Fibroblast of lung (primary cell): ENCODE measurements around the gene TMEM131. TPM values are rescaled to one million over a fixed set of nuclear protein-coding genes. Genes with fewer than 3 reads are reported as not detected.
A peak's percentile ranks its signal among the peaks of the same experiment; 100 is the strongest.

Experiments
- DNase-seq, 2 donors: peaks; one replicate each; pipeline versions ENCODE4 v3.0.0 to v3.0.0-alpha.2; 2010; ENCODE audit warnings: low read depth in 2 of 2
- H2AFZ ChIP-seq: 2 replicates; pipeline ENCODE4 v1.5.1; 2012; ENCODE audit warnings: low read length, control low read depth, inconsistent platforms
- H3K27ac ChIP-seq: 2 replicates; pipeline ENCODE4 v1.5.1; 2011; ENCODE audit warnings: low read length, control low read depth; ENCODE audit not compliant: insufficient read depth
- H3K27me3 ChIP-seq: 2 replicates; pipeline ENCODE4 v1.5.1; 2011; ENCODE audit warnings: mild to moderate bottlenecking, low read length; ENCODE audit not compliant: control insufficient read depth, insufficient read depth
- H3K36me3 ChIP-seq: 2 replicates; pipeline ENCODE4 v1.5.1; 2011; ENCODE audit warnings: low read length; ENCODE audit not compliant: control insufficient read depth, insufficient read depth
- H3K4me1 ChIP-seq: 2 replicates; pipeline ENCODE4 v1.5.1; 2011; ENCODE audit warnings: low read length; ENCODE audit not compliant: control insufficient read depth, insufficient read depth; ENCODE audit errors: extremely low read depth
- H3K4me2 ChIP-seq: 2 replicates; pipeline ENCODE4 v1.5.1; 2011; ENCODE audit warnings: low read length, control low read depth; ENCODE audit not compliant: insufficient read depth; ENCODE audit errors: extremely low read depth
- H3K4me3 ChIP-seq, 4 experiments: fragments of 200-600 bp in 1 of 4; sonication (generic) in 1 of 4; replicated peaks in 1 of 4; 2 replicates each; pipeline ENCODE4 v1.5.1; 2011 to 2016; ENCODE audit warnings: low read length in 4 of 4, low read depth in 3 of 4, mild to moderate bottlenecking in 3 of 4, control low read depth in 2 of 4, inconsistent platforms in 1 of 4, mixed read lengths in 1 of 4; ENCODE audit not compliant: insufficient read depth in 1 of 4; ENCODE audit errors: control extremely low read depth in 1 of 4
- H3K79me2 ChIP-seq: 2 replicates; pipeline ENCODE4 v1.5.1; 2012; ENCODE audit warnings: mild to moderate bottlenecking, low read length, inconsistent platforms; ENCODE audit not compliant: control insufficient read depth, insufficient read depth
- H3K9ac ChIP-seq: 2 replicates; pipeline ENCODE4 v1.5.1; 2011; ENCODE audit warnings: mild to moderate bottlenecking, low read length, control low read depth; ENCODE audit not compliant: insufficient read depth
- H3K9me3 ChIP-seq: 2 replicates; pipeline ENCODE4 v1.5.1; 2012; ENCODE audit warnings: low read depth, low read length; ENCODE audit not compliant: control insufficient read depth, insufficient read depth
- H4K20me1 ChIP-seq: 2 replicates; pipeline ENCODE4 v1.5.1; 2011; ENCODE audit warnings: low read length; ENCODE audit not compliant: control insufficient read depth, insufficient read depth; ENCODE audit errors: extremely low read depth
- EZH2 ChIP-seq: IDR thresholded peaks from 2 replicates; pipeline ENCODE4 v1.5.1; 2012; ENCODE audit warnings: low read length, control low read depth, mild to moderate bottlenecking; ENCODE audit errors: missing control alignments
- polyA plus RNA-seq, 2 donors: library from polyadenylated mRNA; depleted of rRNA in 1 of 2; stranded (reverse) in 1 of 2; unstranded in 1 of 2; fragments of >200 nt; gene quantifications; 2 replicates each; pipeline ENCODE4 v1.2.1, GENCODE V29; 2011 to 2012; ENCODE audit warnings: missing spikeins in 1 of 2
- total RNA-seq: library from RNA; depleted of rRNA; stranded (reverse); fragments of >200 nt; gene quantifications from 2 replicates; pipeline ENCODE4 v1.2.1, GENCODE V29; 2014
- TF ChIP-seq, protein P1 (sequence below), 2 donors: IDR thresholded peaks in 1 of 2; conservative IDR thresholded peaks in 1 of 2; 1 replicate in 1 of 2; 2 replicates in 1 of 2; pipeline ENCODE4 v1.5.1; 2011 to 2012; ENCODE audit warnings: low read length in 2 of 2, control low read depth in 1 of 2, inconsistent platforms in 1 of 2, low read depth in 1 of 2, mild to moderate bottlenecking in 1 of 2

Gene TMEM131
- total and polyA plus RNA-seq, 2 donors (not counting 1 experiment from before 2014, with no cell fraction given), result 18.1 to 32.4 TPM

DNA sequence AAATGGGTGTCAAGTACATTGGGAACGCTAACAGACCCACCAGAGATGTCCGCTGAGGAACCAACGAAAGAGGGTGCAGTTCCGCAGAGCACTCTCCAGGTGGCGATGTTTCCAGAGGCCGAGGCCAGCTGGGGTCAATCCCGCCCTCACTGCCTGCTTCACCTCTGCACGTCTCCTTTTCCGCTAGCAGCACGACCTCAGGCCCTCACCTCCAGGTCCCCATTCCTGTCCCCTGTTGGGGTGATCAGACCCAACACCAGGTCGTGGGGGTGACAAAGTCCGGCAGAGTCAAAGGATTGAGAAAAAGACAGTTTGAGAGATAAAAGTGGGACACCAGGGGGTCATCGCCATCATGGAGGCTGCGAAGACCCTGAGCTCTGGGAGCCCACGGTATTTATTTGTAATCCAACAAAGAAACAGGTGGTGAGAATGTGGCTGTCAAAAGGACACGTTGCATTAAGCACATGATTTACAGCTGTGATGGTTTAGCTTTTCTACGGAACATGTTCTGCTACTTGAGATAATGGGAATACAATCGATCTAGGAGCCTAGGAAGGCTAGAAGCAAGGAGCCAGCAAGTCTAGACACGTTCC, 255.1 kb downstream of the TMEM131 start:
- H3K36me3 ChIP-seq, result no peaks in the 10 kb centered on the region
- peak in 1 of 2 donors; percentile 34 for DNase-seq
- H3K9me3 ChIP-seq, result no peaks in the 10 kb centered on the region

DNA sequence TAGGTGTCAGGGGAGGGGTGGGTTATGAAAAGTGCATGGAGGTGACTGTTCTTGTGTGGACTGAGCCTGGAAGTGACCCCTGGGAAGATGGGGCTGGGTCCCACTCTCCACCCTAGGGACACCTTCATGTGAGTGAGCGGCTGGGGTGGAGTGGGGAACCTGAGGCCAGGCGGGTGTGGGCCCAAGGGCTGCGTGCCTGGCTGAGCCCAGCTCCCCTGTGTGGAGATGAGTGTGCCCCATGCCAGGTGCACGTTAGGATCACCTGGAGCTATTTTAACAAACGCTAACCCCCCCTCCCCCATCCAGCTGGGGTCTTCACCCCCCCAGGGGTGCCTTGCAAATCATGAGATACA, 255.9 kb downstream of the TMEM131 start:
- no peaks in the 10 kb centered on the region for H4K20me1 ChIP-seq
- H3K9ac ChIP-seq, result no peak overlapping the region
- H3K4me1 ChIP-seq, result no peaks in the 10 kb centered on the region
- no peaks in the 10 kb centered on the region for H3K79me2 ChIP-seq
- TF ChIP-seq, protein P1, sequence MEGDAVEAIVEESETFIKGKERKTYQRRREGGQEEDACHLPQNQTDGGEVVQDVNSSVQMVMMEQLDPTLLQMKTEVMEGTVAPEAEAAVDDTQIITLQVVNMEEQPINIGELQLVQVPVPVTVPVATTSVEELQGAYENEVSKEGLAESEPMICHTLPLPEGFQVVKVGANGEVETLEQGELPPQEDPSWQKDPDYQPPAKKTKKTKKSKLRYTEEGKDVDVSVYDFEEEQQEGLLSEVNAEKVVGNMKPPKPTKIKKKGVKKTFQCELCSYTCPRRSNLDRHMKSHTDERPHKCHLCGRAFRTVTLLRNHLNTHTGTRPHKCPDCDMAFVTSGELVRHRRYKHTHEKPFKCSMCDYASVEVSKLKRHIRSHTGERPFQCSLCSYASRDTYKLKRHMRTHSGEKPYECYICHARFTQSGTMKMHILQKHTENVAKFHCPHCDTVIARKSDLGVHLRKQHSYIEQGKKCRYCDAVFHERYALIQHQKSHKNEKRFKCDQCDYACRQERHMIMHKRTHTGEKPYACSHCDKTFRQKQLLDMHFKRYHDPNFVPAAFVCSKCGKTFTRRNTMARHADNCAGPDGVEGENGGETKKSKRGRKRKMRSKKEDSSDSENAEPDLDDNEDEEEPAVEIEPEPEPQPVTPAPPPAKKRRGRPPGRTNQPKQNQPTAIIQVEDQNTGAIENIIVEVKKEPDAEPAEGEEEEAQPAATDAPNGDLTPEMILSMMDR (conservative IDR thresholded peaks at IDR 0.05 in 1 of 2, IDR thresholded peaks at IDR 0.05 in 1 of 2; ENCODE audit: low read depth in 1 of 2, low read length in 2 of 2), result no peak
- TF ChIP-seq EZH2, result no peak
- H3K9me3 ChIP-seq, result no peaks in the 10 kb centered on the region
- H3K27ac ChIP-seq, result no peak overlapping the region
- no peaks in the 10 kb centered on the region for H3K27me3 ChIP-seq
- H3K4me2 ChIP-seq, result no peak overlapping the region
- H3K36me3 ChIP-seq, result no peaks in the 10 kb centered on the region
- no peak overlapping the region for H2AFZ ChIP-seq
- H3K4me3 ChIP-seq, result no peak overlapping the region
- DNase-seq, result no peak

More for the DNA sequence above, 255.1 kb downstream of the TMEM131 start:
- Histone ChIP-seq H3K79me2 (no peaks in the 10 kb centered on the region), H3K27me3 (no peaks in the 10 kb centered on the region), H3K4me2 (no peak overlapping the region), H4K20me1 (no peaks in the 10 kb centered on the region), H3K4me1 (no peaks in the 10 kb centered on the region), H3K4me3 (no peak overlapping the region), H3K27ac (no peak overlapping the region), H3K9ac (no peak overlapping the region), H2AFZ (no peak overlapping the region)
- TF ChIP-seq, protein P1 (conservative IDR thresholded peaks at IDR 0.05 in 1 of 2, IDR thresholded peaks at IDR 0.05 in 1 of 2; ENCODE audit: low read depth in 1 of 2, low read length in 2 of 2), result peak; percentile 60 to 86
- no peak for TF ChIP-seq EZH2

DNA sequence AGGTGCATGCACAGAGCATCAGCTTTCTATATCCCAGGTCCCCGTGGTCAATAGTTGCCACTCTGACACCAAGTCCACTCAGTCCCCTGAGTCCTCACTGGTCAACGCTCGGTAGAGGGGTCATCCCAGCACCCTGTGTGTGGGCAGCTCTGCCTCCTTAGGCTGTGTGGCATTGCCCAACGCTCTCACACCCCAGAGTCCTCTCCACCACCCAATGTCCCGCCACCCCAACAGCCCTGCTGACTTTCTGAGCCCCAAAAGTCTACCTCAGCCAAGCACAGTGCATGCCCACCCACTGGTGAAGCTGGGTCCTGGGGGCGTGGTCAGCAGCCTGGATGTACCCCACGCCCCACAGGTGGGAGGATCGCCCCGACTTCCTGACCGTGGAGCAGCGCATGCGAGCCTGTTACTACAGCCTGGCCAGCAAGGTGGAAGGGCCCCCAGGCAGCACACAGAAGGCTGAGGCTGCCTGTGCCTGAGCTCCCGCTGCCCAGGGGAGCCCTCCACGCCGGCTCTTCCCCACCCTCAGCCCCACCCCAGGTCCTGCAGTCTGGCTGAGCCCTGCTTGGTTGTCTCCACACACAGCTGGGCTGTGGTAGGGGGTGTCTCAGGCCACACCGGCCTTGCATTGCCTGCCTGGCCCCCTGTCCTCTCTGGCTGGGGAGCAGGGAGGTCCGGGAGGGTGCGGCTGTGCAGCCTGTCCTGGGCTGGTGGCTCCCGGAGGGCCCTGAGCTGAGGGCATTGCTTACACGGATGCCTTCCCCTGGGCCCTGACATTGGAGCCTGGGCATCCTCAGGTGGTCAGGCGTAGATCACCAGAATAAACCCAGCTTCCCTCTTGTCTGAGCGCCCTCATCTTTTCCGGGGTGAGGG, 256.5 kb downstream of the TMEM131 start:
- no peak overlapping the region for H3K27ac ChIP-seq
- H3K4me2 ChIP-seq, result no peak overlapping the region
- no peaks in the 10 kb centered on the region for H3K4me1 ChIP-seq
- H3K9ac ChIP-seq, result no peak overlapping the region
- no peaks in the 10 kb centered on the region for H3K9me3 ChIP-seq
- no peaks in the 10 kb centered on the region for H3K27me3 ChIP-seq
- no peak overlapping the region for H3K4me3 ChIP-seq
- no peaks in the 10 kb centered on the region for H4K20me1 ChIP-seq
- DNase-seq, result no peak
- H3K79me2 ChIP-seq, result no peaks in the 10 kb centered on the region
- TF ChIP-seq, protein P1 (conservative IDR thresholded peaks at IDR 0.05 in 1 of 2, IDR thresholded peaks at IDR 0.05 in 1 of 2; ENCODE audit: low read depth in 1 of 2, low read length in 2 of 2), result no peak
- no peak for TF ChIP-seq EZH2
- H2AFZ ChIP-seq, result no peak overlapping the region
- no peaks in the 10 kb centered on the region for H3K36me3 ChIP-seq
